GM12878 (cell line): Measurements from ENCODE around the gene CHCHD3. TPM values are rescaled to one million over a fixed set of nuclear protein-coding genes. Genes with fewer than 3 reads are reported as not detected.

Source experiments
- polyA plus RNA-seq, 11 experiments: library from polyadenylated mRNA; depleted of rRNA in 4 of 11; unstranded in 6 of 11; stranded (reverse) in 5 of 11; fragments of >200 nt; fragmentation: Nextera tagmentation in 4 of 11; fragmentation: Illumina TruSeq in 1 of 11; extraction: Ambion mirVana in 4 of 11; extraction: Trizol in 1 of 11; gene quantifications; 1 replicate in 1 of 11; 2 replicates in 10 of 11; pipeline versions ENCODE4 v1.2.1 to v1.2.3, GENCODE V29; 2011 to 2016; ENCODE audit warnings: inconsistent platforms in 2 of 11, missing spikeins in 2 of 11, low read depth in 1 of 11
- small RNA-seq: library from RNA; depleted of rRNA; stranded (forward); fragments of <200 nt; gene quantifications from one replicate; pipeline ENCODE3, GENCODE V24; 2014
- total RNA-seq, 4 experiments: library from RNA; depleted of rRNA in 3 of 4; stranded (reverse); fragments of >200 nt in 3 of 4; fragmentation: Illumina TruSeq in 1 of 4; extraction: Trizol in 1 of 4; gene quantifications; 2 replicates each; pipeline versions ENCODE4 v1.2.1 to v1.2.3, GENCODE V29; 2013 to 2021

Gene CHCHD3
- total and polyA plus RNA-seq, 10 of the 15 experiments (the other 5 are each of a cell fraction or from before 2014, with no cell fraction given): 38.3 to 178 (median 96.2) TPM

Small RNA genes within 50 kb of the gene (small RNA-seq; reads per million reads assigned to genes)
- gene RF00218 (not detected), gene RNU6-92P (not detected)

Other genes starting within 250 kb of the CHCHD3 start
- 38.2 and 45.6 TPM in 2 replicates for gene EXOC4, start 171.0 kb upstream of the CHCHD3 start, total RNA-seq (2014; rRNA removed)
- gene EXOC4, start 171.0 kb upstream of the CHCHD3 start, total RNA-seq (2014; rRNA removed; fragmentation: Illumina TruSeq; extraction: Trizol): 37.3 and 38.3 TPM in 2 replicates
- gene EXOC4, start 171.0 kb upstream of the CHCHD3 start, total RNA-seq (2021): 36.5 and 44.5 TPM in 2 replicates
- gene EXOC4, start 171.0 kb upstream of the CHCHD3 start, polyA plus RNA-seq (2011; rRNA removed): 41.1 and 47.1 TPM in 2 replicates
- gene EXOC4, start 171.0 kb upstream of the CHCHD3 start, polyA plus RNA-seq (2014; fragmentation: Illumina TruSeq; extraction: Trizol): 33.6 and 41.8 TPM in 2 replicates
- 10 to 100 TPM; 13.2 to 14.5 TPM for gene EXOC4, start 171.0 kb upstream of the CHCHD3 start, polyA plus RNA-seq (2014; fragmentation: Nextera tagmentation; extraction: Ambion mirVana)
- 21.8 and 24.6 TPM in 2 replicates for gene EXOC4, start 171.0 kb upstream of the CHCHD3 start, polyA plus RNA-seq (2014; rRNA removed)
- 10 to 100 TPM; 24.1 to 25.7 TPM for gene EXOC4, start 171.0 kb upstream of the CHCHD3 start, polyA plus RNA-seq (2016; fragmentation: Nextera tagmentation; extraction: Ambion mirVana)